ENCODE data around the gene OSBPL5. TPM values are rescaled to one million over a fixed set of nuclear protein-coding genes. Genes with fewer than 3 reads are reported as not detected.

Gene OSBPL5
- total RNA-seq, 4 donors from 2014 or later = 12.9 to 64.2 (median 22.3) TPM

DNA sequence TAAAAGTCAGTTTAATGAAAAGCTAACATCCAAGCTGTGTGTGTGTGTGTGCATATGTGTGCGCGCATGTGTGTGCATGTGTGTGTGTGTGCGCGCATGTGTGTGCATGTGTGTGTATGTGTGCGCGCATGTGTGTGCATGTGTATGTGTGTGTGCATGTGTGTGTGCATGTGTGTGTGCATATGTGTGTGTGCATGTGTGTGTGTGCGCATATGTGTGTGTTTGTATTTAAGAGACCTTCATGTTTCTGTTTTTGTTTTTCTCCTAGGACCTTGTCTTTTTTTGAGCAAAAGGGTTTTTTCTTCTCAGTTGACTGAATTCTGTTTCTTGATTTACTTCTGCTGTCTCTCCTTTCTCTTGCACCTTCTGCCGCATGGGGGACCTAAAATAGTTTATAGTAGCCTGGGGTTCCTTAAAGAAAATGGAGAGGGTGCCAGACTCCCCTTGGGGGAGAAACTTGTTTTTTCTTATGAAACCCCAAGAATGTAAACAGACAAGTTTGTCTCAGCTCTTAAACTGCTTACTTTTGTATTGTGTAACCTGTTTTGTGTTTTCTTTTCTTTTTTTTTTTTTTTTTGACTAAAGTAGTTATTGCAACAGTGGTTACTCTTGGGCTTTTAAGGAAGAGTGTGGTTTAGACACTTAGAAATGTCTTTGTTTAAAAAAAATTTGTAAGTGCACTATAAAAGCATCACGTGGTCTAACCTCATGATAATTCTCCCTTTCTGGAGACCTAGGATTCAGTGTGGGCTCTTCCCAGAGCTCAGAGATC lies 53.0 kb downstream of the OSBPL5 start:
- TF ChIP-seq, protein P1, sequence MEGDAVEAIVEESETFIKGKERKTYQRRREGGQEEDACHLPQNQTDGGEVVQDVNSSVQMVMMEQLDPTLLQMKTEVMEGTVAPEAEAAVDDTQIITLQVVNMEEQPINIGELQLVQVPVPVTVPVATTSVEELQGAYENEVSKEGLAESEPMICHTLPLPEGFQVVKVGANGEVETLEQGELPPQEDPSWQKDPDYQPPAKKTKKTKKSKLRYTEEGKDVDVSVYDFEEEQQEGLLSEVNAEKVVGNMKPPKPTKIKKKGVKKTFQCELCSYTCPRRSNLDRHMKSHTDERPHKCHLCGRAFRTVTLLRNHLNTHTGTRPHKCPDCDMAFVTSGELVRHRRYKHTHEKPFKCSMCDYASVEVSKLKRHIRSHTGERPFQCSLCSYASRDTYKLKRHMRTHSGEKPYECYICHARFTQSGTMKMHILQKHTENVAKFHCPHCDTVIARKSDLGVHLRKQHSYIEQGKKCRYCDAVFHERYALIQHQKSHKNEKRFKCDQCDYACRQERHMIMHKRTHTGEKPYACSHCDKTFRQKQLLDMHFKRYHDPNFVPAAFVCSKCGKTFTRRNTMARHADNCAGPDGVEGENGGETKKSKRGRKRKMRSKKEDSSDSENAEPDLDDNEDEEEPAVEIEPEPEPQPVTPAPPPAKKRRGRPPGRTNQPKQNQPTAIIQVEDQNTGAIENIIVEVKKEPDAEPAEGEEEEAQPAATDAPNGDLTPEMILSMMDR (IDR thresholded peaks at IDR 0.05; ENCODE audit: low read depth) = no peak

DNA sequence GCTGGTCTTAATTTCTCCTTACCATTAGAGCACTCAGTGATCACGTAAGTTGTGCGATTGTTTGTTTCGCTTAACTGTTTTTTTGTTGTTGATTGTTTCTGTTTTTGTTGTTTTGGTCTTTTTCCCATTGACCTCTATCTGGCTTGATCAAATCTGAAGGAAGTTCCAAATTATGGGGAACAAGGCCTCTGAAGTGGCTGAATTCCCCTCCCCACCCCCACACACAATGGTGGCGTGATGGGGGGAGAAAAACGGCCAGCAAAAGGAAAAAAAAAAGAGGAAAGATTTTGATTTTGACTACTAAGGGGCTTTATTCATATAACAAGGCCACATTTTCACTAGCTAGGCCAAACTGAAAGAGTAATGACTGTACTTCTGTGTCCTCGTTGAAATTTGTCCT lies 53.6 kb downstream of the OSBPL5 start:
- TF ChIP-seq, protein P1 (IDR thresholded peaks at IDR 0.05; ENCODE audit: low read depth) = no peak

DNA sequence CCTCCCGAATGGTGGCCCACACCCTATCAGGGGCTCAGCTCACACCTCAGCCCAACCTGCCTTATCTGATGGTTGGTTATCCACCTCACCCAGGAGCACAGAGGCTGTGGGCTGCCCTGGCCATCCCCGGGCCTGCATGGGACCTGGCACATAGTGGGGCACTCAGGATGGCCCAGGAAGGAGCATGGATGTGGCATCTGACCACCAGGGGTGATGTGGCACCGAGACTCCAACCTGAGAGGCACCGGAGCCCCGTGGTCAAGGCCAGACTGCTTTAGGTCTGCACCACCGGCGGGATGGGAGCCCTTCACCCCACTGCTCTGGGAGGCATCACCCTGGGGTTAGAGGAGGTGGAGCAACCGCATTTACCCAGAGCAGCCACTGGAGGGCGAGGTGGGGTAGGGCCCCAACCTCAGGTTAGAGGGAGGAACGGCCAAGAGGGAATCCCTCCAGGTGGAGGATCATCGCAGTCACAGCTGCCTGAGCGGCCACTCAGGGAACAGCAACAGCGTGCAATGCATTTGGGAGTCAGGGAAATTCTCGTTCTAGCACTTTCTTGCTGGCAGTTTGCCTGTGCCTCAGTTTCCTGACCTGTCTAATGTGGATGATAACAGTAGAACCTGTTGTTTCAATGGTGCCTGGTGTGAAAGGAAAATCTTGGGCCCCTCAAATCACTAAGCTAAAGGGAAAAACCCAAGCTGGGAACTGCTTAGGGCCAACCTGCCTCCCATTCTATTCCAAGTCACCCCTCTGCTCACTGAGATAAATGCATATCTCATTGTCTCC lies 55.0 kb downstream of the OSBPL5 start:
- TF ChIP-seq, protein P1 (IDR thresholded peaks at IDR 0.05; ENCODE audit: low read depth) = no peak

DNA sequence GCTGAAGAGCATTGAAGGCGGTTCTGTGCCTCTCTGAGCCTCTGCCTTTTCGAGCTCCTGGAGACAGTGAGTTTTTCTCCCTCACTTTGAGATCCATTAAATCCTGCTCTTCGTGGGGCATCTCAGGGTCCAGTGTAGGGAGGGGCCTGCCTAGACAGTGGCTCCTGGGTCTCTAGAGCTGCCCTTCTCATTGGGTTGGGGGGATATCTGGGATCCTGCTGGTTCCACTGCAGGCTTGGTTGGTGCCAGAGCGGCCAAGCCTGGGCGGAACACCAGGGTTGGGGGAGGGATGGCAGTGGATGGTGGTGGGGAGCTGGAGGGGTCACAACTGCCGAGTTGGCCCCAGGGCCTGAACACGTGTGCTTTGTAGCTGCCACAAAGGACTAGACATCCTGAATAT lies 55.7 kb downstream of the OSBPL5 start:
- TF ChIP-seq, protein P1 (IDR thresholded peaks at IDR 0.05; ENCODE audit: low read depth) = no peak

DNA sequence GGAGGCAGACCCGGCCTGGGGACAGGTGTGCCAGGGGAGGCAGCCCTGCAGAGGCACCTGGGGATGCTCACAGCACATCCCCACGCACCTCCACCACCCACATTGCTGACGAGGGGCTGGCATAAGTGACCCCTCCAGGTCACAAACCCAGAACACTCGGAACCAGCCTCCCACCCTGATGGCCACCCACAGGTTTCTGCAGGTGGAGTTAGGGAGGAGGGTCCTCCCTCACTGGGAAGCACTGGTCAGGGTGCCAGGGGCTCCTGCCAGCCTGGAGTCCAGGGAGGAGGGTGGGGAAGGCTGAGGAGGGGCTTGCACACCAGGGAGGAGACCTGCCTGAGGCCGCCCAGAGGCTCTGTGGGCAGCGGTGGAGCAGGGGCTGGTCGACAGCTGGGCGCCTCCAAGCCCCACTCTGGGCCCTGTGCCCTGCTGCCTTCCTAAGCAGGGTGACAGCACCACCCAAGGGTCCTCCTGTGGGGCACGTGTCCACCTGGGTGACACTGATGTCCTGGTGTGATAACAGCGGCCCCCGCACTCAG lies 56.9 kb downstream of the OSBPL5 start:
- TF ChIP-seq, protein P1 (IDR thresholded peaks at IDR 0.05; ENCODE audit: low read depth) = no peak

DNA sequence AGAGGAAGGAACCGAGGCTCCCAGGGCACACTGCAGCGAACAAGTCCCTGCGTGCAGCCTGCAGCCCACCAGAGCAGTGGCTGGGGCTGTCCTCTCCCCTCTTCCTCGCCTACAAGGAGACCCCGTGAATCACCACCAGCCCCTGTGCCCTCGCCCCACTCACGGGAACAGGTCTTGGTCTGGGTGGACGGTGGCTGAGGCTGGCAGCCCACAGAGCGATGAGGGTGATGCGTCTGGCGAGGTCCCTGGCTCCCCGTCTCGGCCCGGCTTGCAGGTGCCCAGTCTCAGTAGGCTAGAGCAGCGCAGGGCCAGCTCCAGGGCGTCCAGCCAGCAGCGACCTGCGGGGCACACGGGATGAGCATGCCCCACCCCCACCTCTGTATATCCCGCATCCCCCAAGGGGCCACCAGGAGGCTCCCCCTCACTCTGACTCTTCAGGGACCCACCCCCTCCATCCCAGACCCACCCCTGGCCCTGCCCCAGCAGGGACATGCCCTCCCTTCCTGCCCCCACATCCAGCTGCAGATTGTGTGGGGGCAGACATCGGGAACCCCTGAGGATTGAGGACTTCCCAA lies 57.4 kb downstream of the OSBPL5 start:
- TF ChIP-seq, protein P1 (IDR thresholded peaks at IDR 0.05; ENCODE audit: low read depth) = no peak

Measured in subcutaneous adipose tissue (tissue), 4 donors.